Activated CD8-positive, alpha-beta T cell treated with anti-CD3 and anti-CD28 coated beads for 36 hours (primary cell): ENCODE data around the gene FANCL. TPM values are rescaled to one million over a fixed set of nuclear protein-coding genes. Genes with fewer than 3 reads are reported as not detected.

ENCODE experiments used
- ATAC-seq: fragments of 200-7000 bp; cut with Tn5 transposase; one replicate; pipeline ENCODE4 v1.10.0; 2021; ENCODE audit warnings: mild to moderate bottlenecking, moderate library complexity
- CTCF ChIA-PET: fragments of 350-600 bp; sonication (Branson Sonifier 250); formaldehyde crosslinking; loops from one replicate; lab custom pipeline; 2021; ENCODE audit warnings: antibody characterized with exemption; lab: Charles Lee
- POLR2A ChIA-PET: fragments of 350-600 bp; sonication (Branson Sonifier 250); formaldehyde crosslinking; loops from one replicate; lab custom pipeline; 2021; ENCODE audit warnings: antibody characterized with exemption; lab: Charles Lee
- DNase-seq: peaks from one replicate; pipeline ENCODE4 v3.0.0-alpha.2; 2020
- H3K27ac Mint-ChIP-seq: one replicate; pipeline ENCODE4 v1.8.0; 2021; ENCODE audit warnings: mild to moderate bottlenecking, mixed read lengths
- H3K27me3 Mint-ChIP-seq: one replicate; pipeline ENCODE4 v1.8.0; 2021; ENCODE audit warnings: mixed read lengths
- H3K36me3 Mint-ChIP-seq: one replicate; pipeline ENCODE4 v1.8.0; 2021; ENCODE audit warnings: low read depth, mixed read lengths
- H3K4me1 Mint-ChIP-seq: one replicate; pipeline ENCODE4 v1.8.0; 2021; ENCODE audit warnings: low read depth, mixed read lengths
- H3K4me3 Mint-ChIP-seq: one replicate; pipeline ENCODE4 v1.8.0; 2021; ENCODE audit warnings: mild to moderate bottlenecking, moderate library complexity, mixed read lengths
- H3K9me3 Mint-ChIP-seq: one replicate; pipeline ENCODE4 v1.8.0; 2021; ENCODE audit warnings: mixed read lengths
- CTCF ChIP-seq: fragments of 200-600 bp; IDR thresholded peaks from one replicate; pipeline ENCODE4 v1.8.0; 2022; ENCODE audit warnings: antibody characterized with exemption, mild to moderate bottlenecking
- intact Hi-C: fragments of 100-400 bp; cut with micrococcal nuclease; formaldehyde crosslinking; loops from one replicate; pipeline ENCODE4 v1.10.0; 2022
- total RNA-seq, 2 experiments: library from RNA; stranded (reverse); gene quantifications; one replicate each; pipeline ENCODE4 v1.2.3, GENCODE V29; 2021

FANCL gene
- total RNA-seq, 2 experiments from 2014 or later, result 19.8 to 20.9 TPM

DNA sequence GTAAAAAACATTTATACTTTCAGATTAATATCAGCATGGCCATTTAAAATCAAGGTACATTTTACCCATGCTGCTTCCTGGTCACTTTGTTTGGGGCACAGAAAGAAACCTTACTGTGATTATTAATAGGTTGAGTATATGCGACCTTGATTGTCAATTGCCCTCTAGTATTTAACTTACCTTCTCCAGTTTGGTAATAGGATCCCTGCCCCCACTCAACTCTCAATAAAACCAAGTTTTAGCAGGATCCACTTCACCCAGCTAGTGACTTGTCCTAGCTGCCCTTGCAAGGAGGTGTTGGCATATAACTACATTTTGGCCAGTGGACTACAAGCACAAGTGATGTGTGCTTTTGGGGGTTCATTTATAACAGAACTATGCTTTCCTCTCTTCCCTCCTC is 34.3 kb downstream of the FANCL start:
- ATAC-seq (no peak), DNase-seq (no peak)
- no peak for TF ChIP-seq CTCF
- Mint-ChIP-seq H3K4me3 (no peak overlapping the region), H3K27me3 (no peaks in the 10 kb centered on the region), H3K4me1 (no peaks in the 10 kb centered on the region), H3K27ac (no peak overlapping the region), H3K36me3 (peaks cover 25% of the 10 kb centered on the region), H3K9me3 (peaks cover 8% of the 10 kb centered on the region)
- ChIA-PET CTCF (no interaction called here), POLR2A (no interaction called here)
- intact Hi-C loops, result no loop called here

GRCh38 chr2:58204195-58204959 is 36.7 kb downstream of the FANCL start:
- ATAC-seq (no peak), DNase-seq (no peak)
- Mint-ChIP-seq H3K27me3 (no peaks in the 10 kb centered on the region), H3K4me3 (no peak overlapping the region), H3K4me1 (no peaks in the 10 kb centered on the region), H3K27ac (no peak overlapping the region), H3K36me3 (peaks cover 7% of the 10 kb centered on the region), H3K9me3 (no peaks in the 10 kb centered on the region)
- ChIA-PET POLR2A (no interaction called here), CTCF (no interaction called here)
- intact Hi-C loops, result no loop called here
- no peak for TF ChIP-seq CTCF

- POLR2A ChIA-PET, result no interaction called here
- ATAC-seq, result no peak
- intact Hi-C loops, result no loop called here
- H3K27me3 Mint-ChIP-seq, result no peaks in the 10 kb centered on the region
- H3K9me3 Mint-ChIP-seq, result no peaks in the 10 kb centered on the region
- CTCF ChIA-PET, result no interaction called here
- no peak for DNase-seq
- H3K36me3 Mint-ChIP-seq, result peaks cover 5% of the 10 kb centered on the region
- TF ChIP-seq CTCF, result no peak
- H3K4me3 Mint-ChIP-seq, result no peak overlapping the region
- H3K27ac Mint-ChIP-seq, result no peak overlapping the region
- H3K4me1 Mint-ChIP-seq, result no peaks in the 10 kb centered on the region
Observed at GRCh38 chr2:58203018-58203417, 38.1 kb downstream of the FANCL start.

DNA sequence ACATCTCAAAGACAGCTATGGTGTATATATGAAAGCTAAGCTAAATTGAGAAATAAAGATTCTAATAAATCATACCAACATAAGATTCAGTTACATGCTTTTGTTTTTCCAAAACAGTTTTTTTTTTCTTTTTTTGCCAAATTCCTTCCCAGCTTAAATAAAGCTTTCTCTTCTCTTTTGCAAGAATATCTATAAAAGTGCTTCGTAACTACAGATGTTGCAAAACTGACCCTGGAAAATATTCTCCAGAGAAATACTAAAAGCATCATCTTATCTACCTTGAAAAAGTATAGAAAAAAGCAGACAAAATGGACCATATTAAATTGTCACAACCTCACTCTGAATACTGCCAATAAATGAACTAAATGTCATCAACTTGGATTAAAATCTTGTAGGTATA is 38.7 kb downstream of the FANCL start:
- CTCF ChIA-PET, result no interaction called here
- Mint-ChIP-seq H3K4me1 (no peaks in the 10 kb centered on the region), H3K27me3 (no peaks in the 10 kb centered on the region), H3K9me3 (no peaks in the 10 kb centered on the region), H3K27ac (no peak overlapping the region), H3K36me3 (peaks cover 5% of the 10 kb centered on the region), H3K4me3 (no peak overlapping the region)
- DNase-seq, result no peak
- TF ChIP-seq CTCF, result no peak
- POLR2A ChIA-PET, result no interaction called here
- no peak for ATAC-seq
- intact Hi-C loops, result no loop called here

- no peak for DNase-seq
- H3K27ac Mint-ChIP-seq, result no peak overlapping the region
- intact Hi-C loops, result no loop called here
- no peaks in the 10 kb centered on the region for H3K4me1 Mint-ChIP-seq
- H3K4me3 Mint-ChIP-seq, result no peak overlapping the region
- H3K27me3 Mint-ChIP-seq, result no peaks in the 10 kb centered on the region
- ChIA-PET POLR2A (no interaction called here), CTCF (no interaction called here)
- ATAC-seq, result no peak
- peaks cover 10% of the 10 kb centered on the region for H3K36me3 Mint-ChIP-seq
- H3K9me3 Mint-ChIP-seq, result no peaks in the 10 kb centered on the region
- TF ChIP-seq CTCF, result no peak
Observed at GRCh38 chr2:58197894-58198293, 43.2 kb downstream of the FANCL start.
